ENCODE measurements around the gene ADCY6.

GRCh38 chr12:48819986-48820725 lies 31.3 kb upstream of the ADCY6 start:
- TF ChIP-seq CTCF (optimal IDR thresholded peaks at IDR 0.05 in 1 of 3, IDR thresholded peaks at IDR 0.05 in 1 of 3, conservative IDR thresholded peaks at IDR 0.05 in 1 of 3; ENCODE audit: extremely low read depth in 1 of 3, insufficient read depth in 2 of 3, low read length in 3 of 3) (no peak), EZH2 (IDR thresholded peaks at IDR 0.05; ENCODE audit: low read length) (no peak)

Measured in keratinocyte (primary cell).